ENCODE results near the gene VWA2. TPM values are rescaled to one million over a fixed set of nuclear protein-coding genes. Genes with fewer than 3 reads are reported as not detected.

Gene VWA2
- total RNA-seq, 2 donors from 2014 or later = 1.7 to 2.0 TPM

- no peak for TF ChIP-seq CTCF (conservative IDR thresholded peaks at IDR 0.05)
- Histone ChIP-seq H3K27ac (ENCODE audit: low read depth, low read length) (no peak overlapping the region), H3K9ac (ENCODE audit: extremely low read depth, low read length, poor library complexity, severe bottlenecking) (no peak overlapping the region), H3K4me3 (ENCODE audit: low read length) (no peak overlapping the region), H3K36me3 (ENCODE audit: control insufficient read depth, insufficient read depth, low read length) (no peaks in the 10 kb centered on the region), H3K27me3 (ENCODE audit: control insufficient read depth, insufficient read depth, low read length, poor library complexity, severe bottlenecking) (peaks cover 6% of the 10 kb centered on the region), H3K9me3 (ENCODE audit: control insufficient read depth, low read length) (no peaks in the 10 kb centered on the region), H3K4me1 (ENCODE audit: control insufficient read depth, insufficient read depth, low read length) (no peaks in the 10 kb centered on the region)
- Mint-ChIP-seq H3K4me1 (peaks cover 5% of the 10 kb centered on the region), H3K4me3 (no peak overlapping the region), H3K27ac (no peak overlapping the region), H3K27me3 (ENCODE audit: insufficient read depth) (peaks cover 9% of the 10 kb centered on the region), H3K9me3 (no peaks in the 10 kb centered on the region), H3K36me3 (ENCODE audit: low read depth) (no peaks in the 10 kb centered on the region)
- no peak for DNase-seq
- 84 to 92% methylated on average over 6 to 10 of the region's 10 CpGs for WGBS, 2 experiments (ENCODE audit: insufficient coverage in 1 of 2, insufficient read length in 1 of 2)
Observed at GRCh38 chr10:114307731-114308130, 68.7 kb downstream of the VWA2 start.

- Histone ChIP-seq H3K27ac (ENCODE audit: low read depth, low read length) (no peak overlapping the region), H3K9ac (ENCODE audit: extremely low read depth, low read length, poor library complexity, severe bottlenecking) (no peak overlapping the region), H3K27me3 (ENCODE audit: control insufficient read depth, insufficient read depth, low read length, poor library complexity, severe bottlenecking) (peaks cover 6% of the 10 kb centered on the region), H3K36me3 (ENCODE audit: control insufficient read depth, insufficient read depth, low read length) (no peaks in the 10 kb centered on the region), H3K4me3 (ENCODE audit: low read length) (no peak overlapping the region), H3K4me1 (ENCODE audit: control insufficient read depth, insufficient read depth, low read length) (no peaks in the 10 kb centered on the region), H3K9me3 (ENCODE audit: control insufficient read depth, low read length) (no peaks in the 10 kb centered on the region)
- Mint-ChIP-seq H3K36me3 (ENCODE audit: low read depth) (no peaks in the 10 kb centered on the region), H3K27ac (no peak overlapping the region), H3K27me3 (ENCODE audit: insufficient read depth) (peaks cover 9% of the 10 kb centered on the region), H3K4me3 (no peak overlapping the region), H3K4me1 (peaks cover 5% of the 10 kb centered on the region), H3K9me3 (no peaks in the 10 kb centered on the region)
- no peak for TF ChIP-seq CTCF (conservative IDR thresholded peaks at IDR 0.05)
- 84 to 89% methylated on average over 8 to 9 of the region's 9 CpGs for WGBS, 2 experiments (ENCODE audit: insufficient coverage in 1 of 2, insufficient read length in 1 of 2)
- DNase-seq = no peak
Observed at GRCh38 chr10:114308531-114309363, 69.7 kb downstream of the VWA2 start.

GRCh38 chr10:114309364-114309651 lies 70.3 kb downstream of the VWA2 start:
- Histone ChIP-seq H3K36me3 (ENCODE audit: control insufficient read depth, insufficient read depth, low read length) (no peaks in the 10 kb centered on the region), H3K27ac (ENCODE audit: low read depth, low read length) (no peak overlapping the region), H3K27me3 (ENCODE audit: control insufficient read depth, insufficient read depth, low read length, poor library complexity, severe bottlenecking) (peaks cover 6% of the 10 kb centered on the region), H3K9ac (ENCODE audit: extremely low read depth, low read length, poor library complexity, severe bottlenecking) (no peak overlapping the region), H3K4me3 (ENCODE audit: low read length) (no peak overlapping the region), H3K9me3 (ENCODE audit: control insufficient read depth, low read length) (no peaks in the 10 kb centered on the region), H3K4me1 (ENCODE audit: control insufficient read depth, insufficient read depth, low read length) (no peaks in the 10 kb centered on the region)
- no peaks in the 10 kb centered on the region for H3K9me3 Mint-ChIP-seq
- no peak overlapping the region for H3K27ac Mint-ChIP-seq
- peaks cover 2% of the 10 kb centered on the region for H3K4me1 Mint-ChIP-seq
- peaks cover 9% of the 10 kb centered on the region for H3K27me3 Mint-ChIP-seq (ENCODE audit: insufficient read depth)
- WGBS, 2 experiments (ENCODE audit: insufficient coverage in 1 of 2, insufficient read length in 1 of 2) = 91 to 92% methylated on average over 1 to 3 of the region's 3 CpGs
- H3K4me3 Mint-ChIP-seq = no peak overlapping the region
- DNase-seq = no peak
- no peaks in the 10 kb centered on the region for H3K36me3 Mint-ChIP-seq (ENCODE audit: low read depth)
- TF ChIP-seq CTCF (conservative IDR thresholded peaks at IDR 0.05) = no peak
